ENCODE data around the gene TMEM92. TPM values are rescaled to one million over a fixed set of nuclear protein-coding genes. Genes with fewer than 3 reads are reported as not detected.

The TMEM92 gene
- total RNA-seq, 1 donor from 2014 or later, result 13.2 TPM

GRCh38 chr17:50261051-50261915, 13.0 kb upstream of the TMEM92 start:
- TF ChIP-seq CTCF (conservative IDR thresholded peaks at IDR 0.05; ENCODE audit: low read depth, low read length), result no peak
- DNase-seq (ENCODE audit: low read depth), result no peak
- no peak overlapping the region for H3K4me3 ChIP-seq (ENCODE audit: low read depth, low read length)

GRCh38 chr17:50262001-50262794, 12.1 kb upstream of the TMEM92 start:
- no peak overlapping the region for H3K4me3 ChIP-seq (ENCODE audit: low read depth, low read length)
- no peak for TF ChIP-seq CTCF (conservative IDR thresholded peaks at IDR 0.05; ENCODE audit: low read depth, low read length)
- DNase-seq (ENCODE audit: low read depth), result no peak

GRCh38 chr17:50263331-50264262, 10.7 kb upstream of the TMEM92 start:
- TF ChIP-seq CTCF (conservative IDR thresholded peaks at IDR 0.05; ENCODE audit: low read depth, low read length), result no peak
- no peak overlapping the region for H3K4me3 ChIP-seq (ENCODE audit: low read depth, low read length)
- no peak for DNase-seq (ENCODE audit: low read depth)

GRCh38 chr17:50264263-50265113, 9.8 kb upstream of the TMEM92 start:
- TF ChIP-seq CTCF (conservative IDR thresholded peaks at IDR 0.05; ENCODE audit: low read depth, low read length), result no peak
- no peak overlapping the region for H3K4me3 ChIP-seq (ENCODE audit: low read depth, low read length)
- no peak for DNase-seq (ENCODE audit: low read depth)

GRCh38 chr17:50265212-50265611, 9.1 kb upstream of the TMEM92 start:
- no peak overlapping the region for H3K4me3 ChIP-seq (ENCODE audit: low read depth, low read length)
- no peak for TF ChIP-seq CTCF (conservative IDR thresholded peaks at IDR 0.05; ENCODE audit: low read depth, low read length)
- DNase-seq (ENCODE audit: low read depth), result no peak

Measured in epithelial cell of proximal tubule (primary cell).